ENCODE measurements around the gene SLX4IP.

SLX4IP gene

GRCh38 chr20:10557685-10558084 is 122.6 kb downstream of the SLX4IP start:
- no peak overlapping the region for H3K4me3 ChIP-seq
- DNase-seq (ENCODE audit: low spot score): no peak
- peak overlapping the region; percentile 51 to 76 for H3K27ac ChIP-seq
- TF ChIP-seq CTCF (IDR thresholded peaks at IDR 0.05): no peak

- peak overlapping the region; percentile 29 for H3K4me3 ChIP-seq
- TF ChIP-seq CTCF (IDR thresholded peaks at IDR 0.05): no peak
- no peak for DNase-seq (ENCODE audit: low spot score)
- H3K27ac ChIP-seq: peak overlapping the region; percentile 61 to 76
Measured at GRCh38 chr20:10558635-10559187, 123.6 kb downstream of the SLX4IP start.

- H3K4me3 ChIP-seq: no peak overlapping the region
- no peak for TF ChIP-seq CTCF (IDR thresholded peaks at IDR 0.05)
- DNase-seq (ENCODE audit: low spot score): no peak
- H3K27ac ChIP-seq: peak overlapping the region; percentile 61 to 76
Measured at GRCh38 chr20:10559266-10559665, 124.2 kb downstream of the SLX4IP start.

- Histone ChIP-seq H3K27ac (peak overlapping the region in 1 of 2 donors; percentile 61), H3K4me3 (no peak overlapping the region)
- no peak for DNase-seq (ENCODE audit: low spot score)
- TF ChIP-seq CTCF (IDR thresholded peaks at IDR 0.05): no peak
Measured at GRCh38 chr20:10560686-10561085, 125.6 kb downstream of the SLX4IP start.

- TF ChIP-seq CTCF (IDR thresholded peaks at IDR 0.05): no peak
- no peak for DNase-seq (ENCODE audit: low spot score)
- H3K4me3 ChIP-seq: no peak overlapping the region
- no peak overlapping the region for H3K27ac ChIP-seq
Measured at GRCh38 chr20:10561302-10561701, 126.2 kb downstream of the SLX4IP start.

- Histone ChIP-seq H3K4me3 (no peak overlapping the region), H3K27ac (no peak overlapping the region)
- TF ChIP-seq CTCF (IDR thresholded peaks at IDR 0.05): no peak
- no peak for DNase-seq (ENCODE audit: low spot score)
Measured at GRCh38 chr20:10562899-10563298, 127.8 kb downstream of the SLX4IP start.

- no peak for DNase-seq (ENCODE audit: low spot score)
- H3K27ac ChIP-seq: peak overlapping the region in 1 of 2 donors; percentile 82
- TF ChIP-seq CTCF (IDR thresholded peaks at IDR 0.05): no peak
- no peak overlapping the region for H3K4me3 ChIP-seq
Measured at GRCh38 chr20:10563935-10564492, 128.9 kb downstream of the SLX4IP start.
